GM21717 (cell line): Measurements from ENCODE around the gene FZD10.

Experiments used
- ATAC-seq: cut with Tn5 transposase; IDR thresholded peaks from one replicate; pipeline ENCODE4 v1.9.1; 2021; ENCODE audit warnings: mild to moderate bottlenecking, moderate library complexity; ENCODE audit not compliant: unreplicated experiment

The FZD10 gene, protein sequence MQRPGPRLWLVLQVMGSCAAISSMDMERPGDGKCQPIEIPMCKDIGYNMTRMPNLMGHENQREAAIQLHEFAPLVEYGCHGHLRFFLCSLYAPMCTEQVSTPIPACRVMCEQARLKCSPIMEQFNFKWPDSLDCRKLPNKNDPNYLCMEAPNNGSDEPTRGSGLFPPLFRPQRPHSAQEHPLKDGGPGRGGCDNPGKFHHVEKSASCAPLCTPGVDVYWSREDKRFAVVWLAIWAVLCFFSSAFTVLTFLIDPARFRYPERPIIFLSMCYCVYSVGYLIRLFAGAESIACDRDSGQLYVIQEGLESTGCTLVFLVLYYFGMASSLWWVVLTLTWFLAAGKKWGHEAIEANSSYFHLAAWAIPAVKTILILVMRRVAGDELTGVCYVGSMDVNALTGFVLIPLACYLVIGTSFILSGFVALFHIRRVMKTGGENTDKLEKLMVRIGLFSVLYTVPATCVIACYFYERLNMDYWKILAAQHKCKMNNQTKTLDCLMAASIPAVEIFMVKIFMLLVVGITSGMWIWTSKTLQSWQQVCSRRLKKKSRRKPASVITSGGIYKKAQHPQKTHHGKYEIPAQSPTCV

DNA sequence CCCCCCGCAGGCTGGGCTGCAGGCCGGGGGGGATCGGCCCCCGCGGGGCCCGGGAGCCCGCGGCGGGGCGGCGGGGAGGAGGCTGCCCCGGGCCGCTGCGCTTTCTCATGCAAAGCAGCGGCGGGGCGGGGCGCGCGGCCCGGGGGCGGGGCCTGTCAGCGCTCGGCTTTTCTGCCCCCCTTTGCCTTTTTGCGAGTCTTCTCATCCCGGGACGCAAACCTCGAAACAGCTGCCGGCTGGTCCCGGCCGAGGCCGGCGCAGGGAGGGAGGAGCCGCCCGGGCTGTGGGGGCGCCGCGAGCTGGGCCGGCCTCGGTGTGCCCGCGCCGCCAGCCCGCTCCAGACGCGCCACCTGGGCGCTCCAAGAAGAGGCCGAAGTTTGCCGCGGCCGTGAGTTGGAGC is at the start of gene FZD10:
FZD10 (plus strand) TSS at position 198 of the 400 bp plus-strand sequence. CDS start 479 bp downstream, outside the sequence.
- ATAC-seq, result no peak

DNA sequence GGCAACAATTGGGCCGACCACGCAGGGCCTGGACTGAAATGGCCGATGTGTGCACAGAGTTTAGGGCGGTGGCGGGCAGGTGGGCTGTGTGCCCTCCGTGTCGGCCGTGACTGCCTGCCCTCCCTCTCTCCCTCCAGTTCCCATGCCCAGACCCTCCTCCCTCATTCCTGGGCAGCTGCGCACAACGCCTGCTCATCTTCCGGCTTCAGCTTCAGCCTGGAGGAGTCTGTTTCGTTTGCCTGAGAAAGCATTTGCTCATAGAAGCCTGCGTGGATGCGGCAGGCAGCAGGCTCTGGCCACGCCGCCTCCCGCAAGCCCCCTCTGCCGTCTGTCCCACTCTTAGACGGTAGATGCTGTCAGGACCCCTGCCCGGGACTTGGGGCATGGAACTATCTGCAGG is 47.3 kb upstream of the FZD10 start:
- no peak for ATAC-seq

DNA sequence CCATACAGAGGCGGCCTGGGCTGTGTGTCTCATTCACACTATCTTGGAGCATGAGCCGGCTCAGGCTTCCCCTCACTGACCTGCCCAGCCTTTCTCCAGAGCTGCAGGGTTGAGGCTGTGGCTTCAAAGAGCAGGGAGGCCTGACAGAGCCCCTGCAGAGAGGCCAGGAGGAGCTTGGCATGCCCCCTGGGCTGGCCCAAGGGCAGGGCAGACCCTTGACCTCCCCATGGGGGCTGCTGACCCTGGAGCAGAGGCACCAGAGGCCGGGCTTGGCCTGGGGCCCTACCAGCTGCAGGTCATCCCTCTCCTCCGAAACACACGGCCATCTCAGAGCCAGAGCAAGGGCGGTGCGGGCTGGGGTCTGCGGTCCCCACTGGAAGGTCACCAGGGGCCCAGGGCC is 46.6 kb upstream of the FZD10 start:
- no peak for ATAC-seq

DNA sequence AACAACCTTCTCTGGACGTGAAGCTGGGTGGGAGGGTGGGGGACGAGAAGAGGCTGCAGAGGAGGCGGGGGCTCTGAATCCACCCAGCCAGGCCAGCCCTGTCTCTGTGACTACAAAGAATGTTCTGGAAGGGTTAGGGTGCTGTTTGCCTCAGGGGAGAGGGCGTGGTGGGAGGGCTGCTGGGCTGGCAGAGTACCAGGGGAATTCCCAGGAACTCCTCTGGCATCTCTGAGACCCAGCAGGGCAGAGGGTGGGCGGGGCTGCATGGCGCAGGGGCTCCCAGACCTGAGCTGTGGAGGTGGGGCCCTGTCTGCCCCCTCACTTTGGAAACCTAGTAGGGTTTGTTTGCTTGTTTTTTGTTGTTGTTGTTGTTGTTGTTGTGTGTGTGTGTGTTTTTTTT is 45.5 kb upstream of the FZD10 start:
- ATAC-seq, result no peak

DNA sequence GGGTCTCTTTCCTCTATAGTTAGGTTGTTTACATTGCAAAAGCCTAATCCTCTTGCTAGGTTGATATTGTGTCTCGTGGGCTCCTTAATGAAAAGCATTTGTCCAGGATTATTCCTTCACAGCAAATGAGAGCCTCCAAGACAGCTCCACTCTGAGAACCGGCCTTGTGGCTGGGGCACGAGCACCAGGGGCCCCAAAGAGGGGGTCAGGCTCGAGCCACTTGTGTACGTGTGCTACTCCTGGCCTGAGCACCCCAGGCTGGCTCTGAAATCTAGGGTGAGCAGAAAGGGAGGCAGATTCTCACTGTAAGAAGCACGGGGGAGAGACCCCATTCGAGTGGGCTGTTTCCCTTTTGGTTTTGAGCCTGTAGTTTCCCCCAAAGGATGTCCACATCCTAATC is 45.0 kb upstream of the FZD10 start:
- no peak for ATAC-seq

DNA sequence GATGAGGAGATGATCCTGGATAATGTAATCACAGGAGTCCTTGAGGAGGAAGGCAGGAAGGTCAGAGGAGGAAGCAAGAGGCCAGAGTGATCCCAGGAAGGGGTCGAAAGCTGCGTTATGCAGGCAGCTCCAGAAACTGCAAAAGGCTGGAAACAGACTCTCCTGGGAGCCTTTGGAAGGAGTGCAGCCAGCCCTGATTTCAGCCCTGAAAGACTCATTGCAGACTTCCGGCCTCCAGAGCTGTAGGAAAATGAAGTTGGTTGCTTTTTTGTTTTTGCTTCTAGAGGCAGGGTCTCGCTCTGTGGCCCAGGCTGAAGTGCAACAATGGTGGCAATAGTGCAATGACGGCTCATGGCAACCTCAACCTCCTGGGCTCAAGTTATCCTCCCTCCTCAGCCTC is 44.6 kb upstream of the FZD10 start:
- no peak for ATAC-seq

DNA sequence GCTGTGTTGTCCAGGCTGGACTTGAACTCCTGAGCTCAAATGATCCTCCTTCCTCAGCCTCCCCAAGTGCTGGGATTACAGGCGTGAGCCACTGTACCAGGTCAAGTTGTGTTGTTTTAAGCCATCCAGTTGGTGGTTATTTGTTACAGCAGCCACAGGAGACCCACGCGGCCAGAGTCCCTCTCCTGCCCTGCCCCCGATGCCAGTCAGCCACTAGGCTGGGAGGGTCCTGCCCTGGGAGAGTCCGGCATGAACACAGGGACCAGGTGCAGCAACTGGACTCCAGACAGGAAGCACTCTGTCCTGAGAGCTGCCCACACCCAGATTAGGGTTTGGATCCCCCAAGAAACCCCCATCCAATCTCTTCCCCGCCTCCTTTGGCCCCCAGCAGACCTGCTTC is 44.1 kb upstream of the FZD10 start:
- no peak for ATAC-seq

DNA sequence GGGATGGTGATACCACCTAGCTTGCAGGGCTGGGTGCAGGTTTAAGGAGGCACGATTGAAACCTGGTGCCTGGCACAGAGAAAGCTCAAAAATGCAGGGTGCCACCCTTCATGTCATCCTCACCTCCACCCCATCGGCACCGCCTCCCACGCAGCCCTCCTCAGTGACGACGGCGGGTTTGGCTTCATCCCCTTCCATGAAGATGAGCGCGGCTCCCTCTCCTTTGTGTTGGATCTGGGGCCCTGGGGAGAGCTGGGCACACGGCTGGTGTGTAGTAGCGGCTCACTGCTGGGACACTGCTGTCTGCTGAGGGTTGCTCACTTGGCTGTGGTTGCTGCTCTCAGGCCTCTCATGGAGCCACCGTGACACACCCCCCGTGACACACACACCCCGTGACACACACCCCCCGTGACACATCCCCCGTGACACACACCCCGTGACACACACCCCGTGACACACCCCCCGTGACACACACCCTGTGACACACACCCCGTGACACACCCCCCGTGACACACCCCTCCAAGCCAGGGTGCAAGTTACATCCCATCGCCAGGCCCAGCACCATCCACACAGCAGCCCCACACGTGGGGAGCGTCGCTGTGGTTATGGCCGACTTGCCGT is 42.9 kb upstream of the FZD10 start:
- ATAC-seq, result no peak

DNA sequence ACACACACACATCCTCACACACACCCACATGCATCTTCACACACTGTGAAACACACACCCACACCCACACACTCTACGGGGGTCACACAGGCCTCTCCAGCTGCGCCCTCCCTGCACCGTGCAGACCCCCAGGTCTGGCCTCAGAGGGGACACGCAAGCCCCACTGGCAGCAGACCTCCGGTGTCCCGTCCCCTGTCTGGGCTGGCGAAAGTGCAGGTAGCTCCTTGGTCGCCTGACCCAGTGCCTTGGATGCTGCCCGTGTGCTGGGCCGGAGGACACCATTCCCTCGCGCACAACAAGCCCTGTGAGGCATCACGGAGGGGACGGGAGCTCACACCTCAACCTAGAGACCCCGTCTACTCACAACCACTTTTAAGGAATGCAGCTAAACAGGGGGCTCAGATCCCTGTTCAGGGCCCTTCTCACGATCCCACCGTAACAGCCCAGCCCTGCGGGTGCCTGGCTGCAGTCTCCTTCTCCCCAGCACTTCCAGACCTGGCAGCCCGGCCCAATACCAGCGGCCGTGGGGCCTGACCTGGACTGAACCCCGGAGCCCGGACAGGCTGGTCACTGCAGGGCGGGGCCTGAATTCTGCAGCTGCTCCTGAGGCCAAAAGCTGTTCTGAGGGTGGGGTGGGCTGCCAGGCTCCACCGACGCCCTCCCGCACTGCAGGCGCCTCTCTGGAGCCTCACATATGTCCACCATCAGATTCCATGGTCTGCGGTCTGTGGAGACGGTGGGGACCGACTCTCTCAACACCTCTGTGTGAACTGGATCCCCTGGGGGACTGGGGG is 42.1 kb upstream of the FZD10 start:
- no peak for ATAC-seq

DNA sequence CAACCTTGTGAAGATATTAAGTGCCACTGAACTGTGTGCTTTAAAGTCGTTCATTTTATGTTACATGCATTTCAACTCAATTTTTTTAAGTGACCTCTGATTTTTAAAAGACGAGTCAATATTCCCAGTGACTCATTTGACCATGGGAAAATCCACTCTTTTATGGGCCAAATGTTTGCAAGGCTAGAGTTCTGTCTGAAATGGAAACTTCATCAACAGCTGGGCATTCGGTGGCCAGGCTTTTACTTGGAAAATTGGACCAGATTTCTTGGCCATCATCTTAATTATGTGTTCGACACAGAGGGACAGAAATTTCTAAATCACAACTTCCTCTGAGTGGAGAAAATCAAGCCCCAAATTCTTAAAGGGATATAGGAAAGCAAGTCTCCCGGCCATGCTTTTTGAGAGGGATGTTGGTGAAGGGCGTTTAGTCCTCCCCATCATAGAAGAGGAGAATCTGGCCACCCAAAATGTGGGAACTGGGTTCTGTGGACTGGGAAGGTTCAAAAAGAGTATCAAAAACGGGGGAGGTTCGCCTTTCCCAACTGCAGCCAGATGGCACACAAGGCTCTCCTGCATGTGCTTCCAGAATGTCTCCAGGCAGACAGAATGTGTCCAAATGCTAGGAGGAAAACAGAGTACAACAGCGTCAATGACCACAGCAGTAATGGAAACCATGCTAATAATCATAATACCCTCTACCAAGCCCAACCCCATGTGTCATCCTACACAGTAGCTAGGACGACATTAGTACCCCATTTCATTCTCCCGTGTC is 40.9 kb upstream of the FZD10 start:
- no peak for ATAC-seq

DNA sequence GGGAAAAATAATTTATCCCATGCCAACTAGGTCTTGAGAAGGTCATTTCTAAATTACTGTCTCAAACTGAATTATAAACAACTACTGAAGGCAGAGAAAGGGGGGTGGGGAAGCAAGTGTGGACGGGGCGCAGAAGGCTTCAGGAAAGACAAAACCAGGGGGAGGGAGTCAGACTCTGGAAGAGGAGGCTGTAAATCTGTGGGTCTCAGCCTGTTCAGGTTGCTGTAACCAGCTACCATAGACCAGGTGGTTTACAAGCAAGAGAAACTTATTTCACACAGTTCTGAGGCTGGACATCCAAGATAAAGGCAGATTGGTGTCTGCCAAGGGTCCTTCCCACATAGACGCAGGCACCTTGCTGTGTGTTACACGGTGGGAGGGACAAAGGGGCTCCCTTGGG is 39.9 kb upstream of the FZD10 start:
- ATAC-seq, result no peak

DNA sequence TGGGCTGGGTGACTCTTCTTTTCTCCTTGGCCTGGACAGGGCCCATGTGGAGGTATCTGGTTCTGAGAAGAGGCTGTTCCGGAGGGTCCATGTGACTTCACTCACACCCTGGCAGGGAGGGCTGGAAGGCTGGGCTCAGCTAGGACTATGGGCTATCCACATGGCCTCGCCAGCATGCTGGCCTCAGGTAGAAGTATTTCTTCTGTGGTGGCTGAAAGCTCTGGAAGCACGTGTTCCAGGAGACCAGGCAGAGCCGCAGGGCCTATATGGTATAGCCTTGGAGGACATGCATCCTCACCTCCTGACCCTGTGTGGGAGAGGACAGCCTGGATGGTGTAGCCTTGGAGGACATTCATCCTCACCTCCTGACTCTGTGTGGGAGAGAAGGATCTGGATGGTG is 38.2 kb upstream of the FZD10 start:
- no peak for ATAC-seq

DNA sequence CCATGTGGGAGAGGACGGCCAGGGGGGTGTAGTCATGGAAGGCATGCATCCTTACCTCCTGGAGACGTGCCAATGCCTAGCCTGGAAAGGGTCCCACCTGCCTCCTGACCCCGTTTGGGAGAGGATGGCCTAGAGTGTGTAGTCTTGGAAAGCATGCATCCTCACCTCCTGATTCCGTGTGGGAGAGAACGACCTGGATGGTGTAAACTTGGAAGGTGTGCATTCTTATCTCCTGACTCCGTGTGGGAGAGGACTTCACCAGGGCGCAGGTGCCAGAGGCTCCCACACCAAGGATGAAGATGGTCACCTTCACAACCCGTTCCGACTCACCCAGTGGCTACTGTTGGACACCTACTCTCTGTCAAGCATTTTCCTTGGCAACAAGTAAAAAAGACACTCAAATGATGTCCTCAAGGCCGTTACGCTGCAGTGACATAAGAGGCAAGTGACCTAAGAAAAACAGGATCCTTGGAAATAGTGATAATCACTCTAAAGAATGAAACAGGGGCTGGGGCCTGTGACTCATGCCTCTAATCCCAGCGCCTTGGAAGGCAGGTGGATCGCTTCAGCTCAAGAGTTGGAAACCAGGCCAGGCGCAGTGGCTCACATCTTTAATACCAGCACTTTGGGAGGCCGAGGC is 37.5 kb upstream of the FZD10 start:
- ATAC-seq, result no peak

DNA sequence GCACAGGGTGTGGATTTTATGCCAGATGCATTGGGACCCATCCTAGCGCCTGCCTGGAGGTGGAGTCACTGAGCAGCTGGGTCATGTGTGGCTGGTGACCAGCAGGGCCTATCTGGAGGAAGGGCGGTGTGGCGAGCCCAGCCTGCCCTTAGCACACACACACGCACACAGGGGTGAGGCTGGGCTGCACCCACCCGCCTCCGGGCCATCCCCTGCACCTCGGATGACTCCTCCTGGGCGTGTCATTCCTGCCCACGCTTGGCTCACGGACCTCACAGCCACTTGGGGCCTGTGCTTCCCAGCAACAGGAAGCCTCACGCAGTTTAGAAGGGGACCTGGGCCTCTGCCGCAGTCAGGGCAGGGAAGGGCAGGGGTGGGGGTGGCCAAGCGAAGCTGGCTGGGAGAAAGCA is 36.2 kb upstream of the FZD10 start:
- ATAC-seq, result no peak

DNA sequence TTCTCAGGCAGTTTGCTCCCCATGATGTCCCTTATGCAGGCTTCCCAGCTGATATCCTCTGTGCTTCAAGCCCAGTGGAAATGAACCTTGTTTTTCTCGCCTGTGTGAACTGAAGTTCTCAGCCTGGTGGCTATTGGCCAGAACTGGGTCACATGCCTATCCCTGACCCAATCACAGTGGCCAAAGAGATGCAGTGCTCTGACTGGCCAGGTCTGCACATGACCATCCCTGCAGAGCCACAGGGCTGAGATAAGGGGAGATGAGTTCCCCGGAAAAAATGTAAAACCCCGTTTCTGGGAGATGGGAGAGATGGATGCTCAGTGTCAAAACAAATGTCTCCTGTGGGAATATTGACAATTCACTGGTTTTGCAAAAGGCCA is 34.7 kb upstream of the FZD10 start:
- ATAC-seq, result no peak

DNA sequence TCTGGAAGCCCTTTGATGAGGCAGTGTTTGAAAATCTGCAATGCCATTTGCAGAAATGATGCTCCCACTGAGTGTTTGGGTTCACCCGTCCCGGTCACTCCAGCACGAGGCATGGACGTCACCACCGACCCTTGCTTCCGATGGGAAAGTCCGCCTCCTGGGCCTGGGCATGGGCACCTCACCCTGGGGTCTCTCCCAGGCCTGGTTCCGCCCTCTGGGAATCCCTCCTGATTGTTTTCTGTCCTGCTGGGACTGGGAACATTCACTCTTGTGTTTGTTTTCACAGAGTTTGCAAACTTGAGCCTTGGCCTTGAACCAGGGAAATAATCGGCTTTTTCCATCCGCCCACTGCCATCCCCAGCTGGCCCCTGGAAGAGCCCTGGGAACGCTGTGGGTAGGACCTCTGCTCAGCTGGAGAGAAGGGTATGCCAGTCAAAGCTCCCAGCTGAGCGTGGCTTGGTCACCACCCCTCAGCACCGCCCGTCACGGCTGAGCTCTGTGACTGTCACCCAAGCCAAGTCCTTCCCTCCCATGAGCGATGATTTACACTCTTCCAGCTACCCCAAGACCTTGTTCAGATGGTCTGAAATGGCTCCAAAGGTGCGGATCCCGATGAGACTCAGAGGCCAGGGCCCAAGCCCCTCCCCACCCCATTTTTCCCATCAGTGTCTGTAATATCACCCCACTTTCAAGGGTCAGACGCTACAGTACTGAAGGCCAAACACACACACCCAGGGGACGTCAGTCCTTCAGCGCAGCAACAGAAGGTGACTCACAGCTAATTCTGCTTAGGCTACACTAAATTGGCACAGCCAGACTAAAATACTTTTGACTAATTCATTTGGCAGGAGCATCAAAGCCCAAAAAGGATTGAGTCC is 34.1 kb upstream of the FZD10 start:
- ATAC-seq, result no peak

DNA sequence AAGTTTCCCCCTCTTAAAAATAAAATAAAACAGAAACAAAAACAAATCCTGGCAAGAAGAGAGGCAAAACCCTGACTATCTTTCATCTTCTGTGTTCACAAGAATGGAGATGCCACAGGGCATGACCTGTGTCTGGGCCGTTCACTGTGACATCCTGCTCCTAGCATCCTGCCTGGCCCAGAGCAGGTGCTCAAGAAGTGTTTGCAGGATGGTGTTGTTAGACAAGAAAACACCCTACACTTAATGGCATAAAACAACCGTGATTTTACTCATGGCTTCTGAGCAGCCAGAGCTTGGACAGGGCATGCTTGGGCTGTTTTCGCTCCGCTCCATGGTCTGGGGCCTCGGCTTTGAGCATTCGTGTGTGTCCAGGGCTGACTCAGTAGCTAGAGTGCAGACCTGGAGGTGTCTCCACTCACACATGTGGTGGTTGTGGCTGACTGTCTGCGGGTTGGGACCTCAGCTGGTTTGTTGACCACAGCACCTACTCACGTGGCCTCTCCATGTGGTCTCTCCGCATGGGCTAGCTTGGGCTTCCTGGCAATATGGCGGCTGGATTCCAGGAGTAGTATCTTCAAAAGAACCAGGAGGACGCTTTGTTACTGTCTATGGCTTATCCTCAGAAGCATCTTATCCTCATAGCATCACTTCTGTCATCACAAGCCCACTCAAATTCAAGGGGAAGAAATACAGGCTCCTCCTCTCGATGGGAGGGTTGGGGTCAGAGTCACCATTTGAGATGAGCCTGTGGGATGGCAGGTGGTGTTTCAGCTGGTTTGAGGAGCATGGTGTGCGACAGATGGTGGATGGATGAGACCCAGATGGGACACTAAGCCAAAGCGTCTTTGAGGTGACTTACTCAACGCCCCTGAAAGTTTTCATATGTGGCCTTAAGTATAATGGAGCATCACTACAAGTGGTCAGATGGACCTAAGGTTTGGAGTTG is 33.2 kb upstream of the FZD10 start:
- ATAC-seq, result no peak

DNA sequence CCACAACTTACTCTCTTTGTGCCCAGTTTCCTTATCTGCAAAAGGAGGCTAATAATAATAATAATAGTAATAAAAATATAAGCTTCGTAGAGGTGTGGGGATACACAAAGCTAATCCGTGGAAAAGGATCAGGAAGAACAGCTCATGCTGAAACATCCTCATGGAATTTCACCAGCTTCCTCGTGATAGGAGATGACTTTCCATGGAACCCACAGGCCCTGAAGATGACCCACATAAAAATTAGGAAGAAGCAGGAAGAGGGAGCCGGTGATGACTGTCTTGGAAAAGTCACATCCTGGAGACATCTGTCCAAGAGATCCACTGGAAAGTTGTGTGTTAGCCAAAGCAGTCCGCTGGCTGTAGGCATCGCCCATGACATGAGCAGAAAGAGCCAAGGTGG is 31.9 kb upstream of the FZD10 start:
- ATAC-seq, result no peak
